CD14-positive monocyte (primary cell): ENCODE data around the gene CHTF8. TPM values are rescaled to one million over a fixed set of nuclear protein-coding genes. Genes with fewer than 3 reads are reported as not detected.

Experiments
- DNase-seq, 3 donors: peaks; one replicate each; pipeline ENCODE4 v3.0.0-alpha.2; 2011 to 2022
- H2AFZ ChIP-seq: 2 replicates; pipeline ENCODE4 v1.6.0; 2012; ENCODE audit warnings: mild to moderate bottlenecking, low read depth, low read length, inconsistent platforms; ENCODE audit not compliant: insufficient read depth, poor library complexity, severe bottlenecking
- H3K27ac ChIP-seq, 2 donors: 1 replicate in 1 of 2; 2 replicates in 1 of 2; pipeline ENCODE4 v1.5.1; 2012 to 2013; ENCODE audit warnings: low read length in 2 of 2, control low read depth in 1 of 2, inconsistent platforms in 1 of 2, low read depth in 1 of 2, mild to moderate bottlenecking in 1 of 2
- H3K27me3 ChIP-seq, 2 donors: one replicate each; pipeline versions ENCODE4 v1.6.0 to v1.6.1; 2011 to 2013; ENCODE audit warnings: low read length in 2 of 2; ENCODE audit not compliant: control insufficient read depth in 2 of 2, insufficient read depth in 2 of 2
- H3K36me3 ChIP-seq, 2 donors: replicated peaks in 1 of 2; 1 replicate in 1 of 2; 2 replicates in 1 of 2; pipeline versions ENCODE4 v1.5.1 to v1.6.1; 2012 to 2013; ENCODE audit warnings: low read length in 2 of 2, control low read depth in 1 of 2, inconsistent platforms in 1 of 2, mild to moderate bottlenecking in 1 of 2; ENCODE audit not compliant: insufficient read depth in 2 of 2, control insufficient read depth in 1 of 2
- H3K4me1 ChIP-seq, 2 donors: 1 replicate in 1 of 2; 2 replicates in 1 of 2; pipeline versions ENCODE4 v1.5.1 to v1.6.1; 2012 to 2013; ENCODE audit warnings: low read length in 2 of 2, control low read depth in 1 of 2, inconsistent platforms in 1 of 2, mild to moderate bottlenecking in 1 of 2, moderate library complexity in 1 of 2; ENCODE audit not compliant: insufficient read depth in 2 of 2, control insufficient read depth in 1 of 2
- H3K4me2 ChIP-seq: replicated peaks from 2 replicates; pipeline ENCODE3; 2012; ENCODE audit warnings: low read length, moderate library complexity, mild to moderate bottlenecking; ENCODE audit not compliant: poor library complexity, severe bottlenecking; ENCODE audit errors: extremely low read depth
- H3K4me3 ChIP-seq, 3 experiments: fragments of 200-600 bp in 1 of 3; sonication (generic) in 1 of 3; replicated peaks in 1 of 3; 1 replicate in 2 of 3; 2 replicates in 1 of 3; pipeline ENCODE4 v1.5.1; 2011 to 2013; ENCODE audit warnings: low read length in 3 of 3, mild to moderate bottlenecking in 3 of 3, control low read depth in 2 of 3, low read depth in 2 of 3, inconsistent platforms in 1 of 3, moderate library complexity in 1 of 3
- H3K79me2 ChIP-seq: 2 replicates; pipeline ENCODE4 v1.6.0; 2012; ENCODE audit warnings: mild to moderate bottlenecking, control low read depth, inconsistent platforms, low read length, moderate library complexity; ENCODE audit not compliant: insufficient read depth
- H3K9ac ChIP-seq: 2 replicates; pipeline ENCODE4 v1.6.0; 2017; ENCODE audit warnings: low read length, mild to moderate bottlenecking; ENCODE audit not compliant: insufficient read depth, poor library complexity, severe bottlenecking
- H3K9me3 ChIP-seq, 2 donors: replicated peaks in 1 of 2; 1 replicate in 1 of 2; 2 replicates in 1 of 2; pipeline versions ENCODE4 v1.5.1 to v1.6.1; 2012 to 2013; ENCODE audit warnings: low read length in 2 of 2, control low read depth in 1 of 2; ENCODE audit not compliant: control insufficient read depth in 1 of 2, insufficient read depth in 1 of 2
- H4K20me1 ChIP-seq: 2 replicates; pipeline ENCODE4 v1.6.0; 2012; ENCODE audit warnings: mild to moderate bottlenecking, low read length, control low read depth, moderate library complexity; ENCODE audit not compliant: insufficient read depth
- H3K27ac Mint-ChIP-seq, 7 donors: one replicate each; pipeline ENCODE4 v1.8.0; 2020; ENCODE audit warnings: mild to moderate bottlenecking in 7 of 7, mixed read lengths in 7 of 7, moderate library complexity in 6 of 7, inconsistent platforms in 2 of 7
- H3K27me3 Mint-ChIP-seq, 3 donors: one replicate each; pipeline ENCODE4 v1.8.0; 2021 to 2022; ENCODE audit warnings: low read depth in 3 of 3, mild to moderate bottlenecking in 3 of 3, mixed read lengths in 3 of 3, moderate library complexity in 3 of 3, inconsistent platforms in 1 of 3
- H3K36me3 Mint-ChIP-seq, 2 donors: one replicate each; pipeline ENCODE4 v1.8.0; 2020; ENCODE audit warnings: mixed read lengths in 2 of 2, inconsistent platforms in 1 of 2, mild to moderate bottlenecking in 1 of 2
- H3K4me1 Mint-ChIP-seq: one replicate; pipeline ENCODE4 v1.8.0; 2020; ENCODE audit warnings: mild to moderate bottlenecking, mixed read lengths
- H3K4me3 Mint-ChIP-seq, 2 donors: one replicate each; pipeline ENCODE4 v1.8.0; 2020; ENCODE audit warnings: mild to moderate bottlenecking in 2 of 2, mixed read lengths in 2 of 2, moderate library complexity in 1 of 2
- H3K9me3 Mint-ChIP-seq, 7 donors: one replicate each; pipeline ENCODE4 v1.8.0; 2020 to 2022; ENCODE audit warnings: mixed read lengths in 7 of 7, mild to moderate bottlenecking in 6 of 7, moderate library complexity in 6 of 7, inconsistent platforms in 2 of 7
- CTCF ChIP-seq: fragments of 200-600 bp; IDR thresholded peaks from one replicate; pipeline ENCODE4 v1.8.0; 2022; ENCODE audit warnings: antibody characterized with exemption, mild to moderate bottlenecking
- WGBS: methylation state at CpG from one replicate; pipeline ENCODE4 v1.1.5; 2013; ENCODE audit warnings: missing lambda C conversion rate; ENCODE audit not compliant: insufficient coverage; 5-methylcytosine and 5-hydroxymethylcytosine counted together
- intact Hi-C, 2 donors: fragments of 100-400 bp; cut with micrococcal nuclease; formaldehyde crosslinking; loops; one replicate each; pipeline versions ENCODE4 v1.15.0 to v1.15.1; 2023
- polyA plus RNA-seq, 3 donors: library from polyadenylated mRNA; depleted of rRNA in 1 of 3; unstranded in 2 of 3; stranded (reverse) in 1 of 3; fragments of 300-500 nt in 2 of 3; fragments of >200 nt in 1 of 3; fragmentation: Illumina TruSeq in 2 of 3; gene quantifications; 1 replicate in 2 of 3; 2 replicates in 1 of 3; pipeline ENCODE4 v1.2.3, GENCODE V29; 2012 to 2021

CHTF8 gene
- polyA plus RNA-seq, 3 donors = 45.9 to 172 (median 158) TPM

- Mint-ChIP-seq H3K4me1 (peaks cover 3% of the 10 kb centered on the region), H3K27ac (no peak overlapping the region), H3K4me3 (no peak overlapping the region), H3K9me3 (peaks cover 0 to 2% (median 0%) of the 10 kb centered on the region in 7 donors), H3K36me3 (peaks cover 47 to 76% of the 10 kb centered on the region in 2 donors), H3K27me3 (peaks cover 0 to 1% (median 0%) of the 10 kb centered on the region in 3 donors)
- intact Hi-C loops = no loop called here
- no peak overlapping the region for H3K27ac ChIP-seq
- H3K9ac ChIP-seq = no peak overlapping the region
- no peak overlapping the region for H3K4me3 ChIP-seq
- H3K79me2 ChIP-seq = peaks cover 15% of the 10 kb centered on the region
- no peak for TF ChIP-seq CTCF
- H3K9me3 ChIP-seq = no peaks in the 10 kb centered on the region
- H3K27me3 ChIP-seq = no peaks in the 10 kb centered on the region
- no peaks in the 10 kb centered on the region for H3K4me1 ChIP-seq
- peaks cover 50 to 72% of the 10 kb centered on the region in 2 donors for H3K36me3 ChIP-seq
- no peak for DNase-seq
- peaks cover 91% of the 10 kb centered on the region for H4K20me1 ChIP-seq
- no peak overlapping the region for H2AFZ ChIP-seq
- no peak overlapping the region for H3K4me2 ChIP-seq
- WGBS = 100% methylated on average over 2 of the region's 2 CpGs
Measured at GRCh38 chr16:69119536-69119935, 12.9 kb downstream of the CHTF8 start.

- H2AFZ ChIP-seq = no peak overlapping the region
- peaks cover 91% of the 10 kb centered on the region for H4K20me1 ChIP-seq
- H3K9ac ChIP-seq = no peak overlapping the region
- peaks cover 53 to 75% of the 10 kb centered on the region in 2 donors for H3K36me3 ChIP-seq
- 95% methylated on average over 2 of the region's 2 CpGs for WGBS
- Mint-ChIP-seq H3K36me3 (peaks cover 51 to 81% of the 10 kb centered on the region in 2 donors), H3K4me3 (no peak overlapping the region), H3K27me3 (peaks cover 0 to 1% (median 0%) of the 10 kb centered on the region in 3 donors), H3K4me1 (peaks cover 3% of the 10 kb centered on the region), H3K9me3 (peaks cover 0 to 2% (median 0%) of the 10 kb centered on the region in 7 donors), H3K27ac (no peak overlapping the region)
- no peaks in the 10 kb centered on the region for H3K9me3 ChIP-seq
- H3K4me2 ChIP-seq = no peak overlapping the region
- no peak overlapping the region for H3K27ac ChIP-seq
- no peaks in the 10 kb centered on the region for H3K27me3 ChIP-seq
- no peaks in the 10 kb centered on the region for H3K4me1 ChIP-seq
- intact Hi-C loops = no loop called here
- no peak for TF ChIP-seq CTCF
- no peak overlapping the region for H3K4me3 ChIP-seq
- peaks cover 10% of the 10 kb centered on the region for H3K79me2 ChIP-seq
- DNase-seq = no peak
Measured at GRCh38 chr16:69118994-69119393, 13.4 kb downstream of the CHTF8 start.
